HUES48 (cell line): ENCODE results near the gene ZSCAN12.

ENCODE experiments used
- H3K27ac ChIP-seq: one replicate; pipeline ENCODE4 v1.7.0; 2013; ENCODE audit warnings: low read depth, low read length, inconsistent platforms
- H3K27me3 ChIP-seq: 2 replicates; pipeline ENCODE4 v1.6.1; 2013; ENCODE audit warnings: mild to moderate bottlenecking, low read length; ENCODE audit not compliant: control insufficient read depth, insufficient read depth
- H3K36me3 ChIP-seq: 2 replicates; pipeline ENCODE4 v1.6.1; 2013; ENCODE audit warnings: low read length; ENCODE audit not compliant: control insufficient read depth, insufficient read depth
- H3K4me1 ChIP-seq: 2 replicates; pipeline ENCODE4 v1.6.1; 2013; ENCODE audit warnings: mild to moderate bottlenecking, low read length; ENCODE audit not compliant: control insufficient read depth, insufficient read depth
- H3K4me3 ChIP-seq: 2 replicates; pipeline ENCODE4 v1.5.1; 2013; ENCODE audit warnings: mild to moderate bottlenecking, low read depth, low read length
- H3K9ac ChIP-seq: 2 replicates; pipeline ENCODE4 v1.6.1; 2013; ENCODE audit warnings: mild to moderate bottlenecking, low read depth, low read length, moderate library complexity
- H3K9me3 ChIP-seq: 2 replicates; pipeline ENCODE4 v1.6.1; 2013; ENCODE audit warnings: low read length; ENCODE audit not compliant: control insufficient read depth, insufficient read depth

The ZSCAN12 gene

DNA sequence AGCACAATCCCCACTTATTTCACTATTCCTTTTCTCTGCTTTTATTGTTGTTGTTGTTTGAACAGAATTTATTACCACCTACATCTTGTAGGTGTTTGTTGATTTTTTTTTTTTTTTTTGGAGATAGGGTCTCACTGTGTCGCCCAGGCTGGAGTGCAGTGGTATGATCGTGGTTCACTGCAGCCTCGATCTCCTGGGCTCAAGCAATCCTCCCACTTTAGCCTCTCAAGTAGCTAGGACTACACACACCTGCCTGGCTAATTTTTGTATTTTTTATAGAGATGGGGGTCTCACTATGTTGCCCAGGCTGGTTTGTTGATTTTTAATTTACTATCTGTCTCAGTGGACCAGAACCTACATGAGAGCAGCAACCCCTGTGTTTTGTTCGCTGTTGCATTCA lies 3.6 kb downstream of the ZSCAN12 start:
- H3K4me1 ChIP-seq: peaks cover 14% of the 10 kb centered on the region
- H3K9ac ChIP-seq: no peak overlapping the region
- no peak overlapping the region for H3K27ac ChIP-seq
- H3K4me3 ChIP-seq: no peak overlapping the region
- peaks cover 62% of the 10 kb centered on the region for H3K36me3 ChIP-seq
- H3K9me3 ChIP-seq: no peaks in the 10 kb centered on the region
- H3K27me3 ChIP-seq: peaks cover 7% of the 10 kb centered on the region; the same call in 1 of the 2 replicates

DNA sequence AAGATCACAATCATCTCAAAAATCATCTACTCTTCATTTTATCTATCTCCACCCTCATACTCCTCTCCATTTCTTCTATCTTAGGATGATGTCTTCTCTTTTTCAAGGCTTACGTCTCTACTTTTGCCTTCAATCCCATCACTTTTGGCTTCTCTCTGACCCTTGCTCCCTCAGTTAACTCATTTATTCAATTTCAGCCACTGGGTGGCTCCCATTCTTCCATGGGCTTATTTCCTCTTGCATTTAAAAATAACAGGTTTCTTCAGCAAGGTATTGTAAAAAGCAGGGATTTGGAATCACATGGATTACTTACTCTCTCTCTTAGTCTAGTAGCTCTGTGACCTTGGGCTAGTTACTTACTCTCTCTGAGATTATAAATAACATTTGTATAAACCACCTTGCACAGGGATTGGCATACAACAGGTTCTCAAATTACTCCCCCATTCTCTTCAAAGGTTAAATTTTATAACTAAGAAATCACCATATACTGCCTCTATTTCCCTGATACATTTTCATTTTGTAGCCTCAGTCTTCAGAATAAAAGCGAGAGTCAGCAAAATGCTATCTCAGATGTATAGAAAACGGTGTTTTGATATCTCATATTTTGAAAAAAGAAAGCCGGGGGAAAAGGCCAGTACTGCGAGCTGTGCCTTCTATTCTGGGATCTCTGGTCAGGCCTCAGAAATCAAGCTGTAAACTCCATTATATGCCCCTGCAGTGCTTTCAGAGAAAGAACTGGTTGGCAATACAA lies 5.5 kb downstream of the ZSCAN12 start:
- no peak overlapping the region for H3K27ac ChIP-seq
- H3K27me3 ChIP-seq: no peaks in the 10 kb centered on the region
- no peak overlapping the region for H3K9ac ChIP-seq
- peaks cover 10% of the 10 kb centered on the region; the same call in 1 of the 2 replicates for H3K4me1 ChIP-seq
- peaks cover 80% of the 10 kb centered on the region for H3K36me3 ChIP-seq
- no peaks in the 10 kb centered on the region for H3K9me3 ChIP-seq
- H3K4me3 ChIP-seq: no peak overlapping the region

DNA sequence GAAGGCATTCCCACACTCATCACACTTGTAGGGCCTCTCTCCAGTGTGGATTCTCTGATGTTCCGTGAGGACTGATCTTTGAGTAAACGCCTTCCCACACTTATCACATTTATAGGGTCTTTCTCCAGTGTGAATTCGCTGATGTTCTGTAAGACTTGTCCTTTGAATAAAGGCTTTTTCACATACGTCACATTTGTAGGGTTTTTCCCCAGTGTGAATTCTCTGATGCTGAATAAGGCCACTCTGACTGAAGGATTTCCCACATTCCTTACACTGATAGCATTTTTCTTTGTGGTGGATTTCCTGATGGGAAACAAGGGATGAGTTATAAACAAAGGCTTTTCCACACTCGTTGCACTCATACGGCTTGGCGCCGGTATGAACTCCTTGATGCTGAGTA lies 8.9 kb downstream of the ZSCAN12 start:
- H3K36me3 ChIP-seq: peaks cover 77% of the 10 kb centered on the region
- no peak overlapping the region for H3K27ac ChIP-seq
- no peaks in the 10 kb centered on the region for H3K27me3 ChIP-seq
- no peak overlapping the region for H3K9ac ChIP-seq
- no peak overlapping the region for H3K4me3 ChIP-seq
- no peaks in the 10 kb centered on the region for H3K9me3 ChIP-seq
- H3K4me1 ChIP-seq: 0 out of 2 replicates have a peak, but pooled peaks cover 6% of the 10 kb centered on the region

GRCh38 chr6:28384143-28384533 lies 15.4 kb downstream of the ZSCAN12 start:
- H3K9ac ChIP-seq: no peak overlapping the region
- no peaks in the 10 kb centered on the region for H3K9me3 ChIP-seq
- H3K27ac ChIP-seq: peak overlapping the region; percentile 82
- peaks cover 63% of the 10 kb centered on the region for H3K36me3 ChIP-seq
- H3K4me3 ChIP-seq: peak overlapping the region; percentile 60
- no peaks in the 10 kb centered on the region for H3K27me3 ChIP-seq
- peaks cover 5% of the 10 kb centered on the region; the same call in 1 of the 2 replicates for H3K4me1 ChIP-seq

DNA sequence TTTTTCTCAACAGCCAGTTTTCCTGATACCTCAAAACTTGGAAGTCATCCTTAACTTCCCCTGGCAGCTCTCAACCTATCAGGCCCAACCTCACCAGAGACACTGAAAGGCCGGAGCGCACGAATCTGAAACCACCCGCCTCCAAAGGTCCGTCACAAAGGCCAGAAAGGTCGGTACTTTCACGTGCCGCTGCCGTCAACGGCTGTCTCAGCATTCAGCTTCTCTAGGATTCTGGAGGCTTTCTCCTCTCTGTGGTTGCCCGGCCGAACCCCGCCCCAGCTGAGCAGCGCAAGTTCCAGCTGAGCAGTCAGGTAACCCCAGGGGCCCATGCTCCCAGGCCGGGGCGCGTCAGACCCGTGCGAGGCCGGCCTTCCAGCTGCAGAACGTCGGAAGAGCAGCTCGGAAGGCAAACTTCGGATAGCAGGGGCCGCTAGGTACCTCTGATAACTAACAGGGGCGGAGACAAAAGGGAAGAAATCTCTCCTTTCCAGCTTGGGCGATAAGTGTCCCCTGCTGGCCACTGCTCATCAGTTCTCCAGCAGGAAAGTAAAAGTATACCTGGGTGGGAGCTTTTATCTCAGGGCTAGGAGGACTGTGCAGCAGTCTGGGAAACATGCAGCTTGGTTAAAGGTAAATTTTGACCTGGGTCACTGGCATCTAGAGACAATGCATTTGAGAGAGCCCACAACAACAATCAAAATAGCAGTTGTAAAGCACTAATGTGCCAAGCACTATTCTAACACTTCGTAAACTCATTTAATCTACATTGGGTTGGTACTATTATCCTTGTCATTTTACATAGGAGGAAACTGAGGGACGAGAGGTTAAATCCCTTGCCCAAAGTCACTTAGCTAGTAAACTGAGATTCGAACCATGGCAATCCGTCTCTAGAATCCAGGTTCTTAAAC lies 16.1 kb downstream of the ZSCAN12 start:
- Histone ChIP-seq H3K4me3 (peak overlapping the region; percentile 60), H3K27ac (peak overlapping the region; percentile 82), H3K27me3 (no peaks in the 10 kb centered on the region), H3K9me3 (0 out of 2 replicates have a peak, but pooled peaks cover 2% of the 10 kb centered on the region), H3K36me3 (peaks cover 58% of the 10 kb centered on the region), H3K9ac (peak overlapping the region; percentile 30; the same call in 1 of the 2 replicates), H3K4me1 (peaks cover 5% of the 10 kb centered on the region; the same call in 1 of the 2 replicates)

GRCh38 chr6:28380381-28380780 lies 19.2 kb downstream of the ZSCAN12 start:
- 0 out of 2 replicates have a peak, but pooled peaks cover 2% of the 10 kb centered on the region for H3K9me3 ChIP-seq
- no peak overlapping the region for H3K27ac ChIP-seq
- no peak overlapping the region for H3K4me3 ChIP-seq
- no peak overlapping the region for H3K9ac ChIP-seq
- H3K27me3 ChIP-seq: no peaks in the 10 kb centered on the region
- H3K36me3 ChIP-seq: peaks cover 46% of the 10 kb centered on the region
- H3K4me1 ChIP-seq: peaks cover 9% of the 10 kb centered on the region; the same call in 1 of the 2 replicates

DNA sequence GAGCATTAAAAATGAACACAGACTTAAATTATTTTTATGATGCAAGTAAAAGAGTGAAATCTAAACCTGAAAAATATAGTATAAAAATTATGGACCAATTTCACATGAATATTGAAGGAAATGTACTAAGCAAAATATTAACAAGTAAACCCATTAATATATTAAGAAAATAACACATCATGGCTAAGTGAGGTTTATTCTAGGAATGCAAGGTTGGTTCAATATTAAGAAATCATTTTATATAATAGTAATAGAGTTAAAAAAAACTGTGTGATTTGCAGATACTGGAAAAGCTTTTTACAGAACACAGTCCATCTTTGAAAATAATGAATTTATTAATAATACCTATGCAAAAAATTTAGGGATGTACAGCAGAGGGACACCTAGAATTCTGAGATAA lies 20.9 kb downstream of the ZSCAN12 start:
- Histone ChIP-seq H3K9ac (no peak overlapping the region), H3K4me3 (no peak overlapping the region), H3K27me3 (no peaks in the 10 kb centered on the region), H3K9me3 (0 out of 2 replicates have a peak, but pooled peaks cover 2% of the 10 kb centered on the region), H3K27ac (no peak overlapping the region), H3K4me1 (peaks cover 4% of the 10 kb centered on the region; the same call in 1 of the 2 replicates), H3K36me3 (peaks cover 40% of the 10 kb centered on the region)

DNA sequence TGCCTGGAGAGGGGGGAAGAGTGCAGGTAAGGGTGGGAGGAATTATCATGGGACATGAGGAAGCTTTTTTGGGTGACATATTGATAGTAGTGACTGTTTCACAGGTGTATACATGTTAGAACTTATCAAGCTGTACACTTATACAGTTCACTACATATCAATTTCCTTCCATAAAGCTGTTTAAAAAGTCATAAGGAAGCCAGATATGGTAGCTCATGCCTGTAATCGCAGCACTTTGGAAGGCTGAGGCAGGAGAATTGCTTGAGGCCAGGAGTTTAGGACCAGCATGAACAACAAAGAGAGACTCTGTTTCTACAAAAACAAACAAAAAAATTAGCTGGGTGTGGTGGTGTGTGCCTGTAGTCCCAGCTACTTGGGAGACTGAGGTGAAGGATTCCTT lies 21.7 kb downstream of the ZSCAN12 start:
- Histone ChIP-seq H3K4me1 (peaks cover 4% of the 10 kb centered on the region; the same call in 1 of the 2 replicates), H3K27ac (no peak overlapping the region), H3K36me3 (peaks cover 40% of the 10 kb centered on the region), H3K9me3 (0 out of 2 replicates have a peak, but pooled peaks cover 2% of the 10 kb centered on the region), H3K4me3 (no peak overlapping the region), H3K27me3 (no peaks in the 10 kb centered on the region), H3K9ac (no peak overlapping the region)

DNA sequence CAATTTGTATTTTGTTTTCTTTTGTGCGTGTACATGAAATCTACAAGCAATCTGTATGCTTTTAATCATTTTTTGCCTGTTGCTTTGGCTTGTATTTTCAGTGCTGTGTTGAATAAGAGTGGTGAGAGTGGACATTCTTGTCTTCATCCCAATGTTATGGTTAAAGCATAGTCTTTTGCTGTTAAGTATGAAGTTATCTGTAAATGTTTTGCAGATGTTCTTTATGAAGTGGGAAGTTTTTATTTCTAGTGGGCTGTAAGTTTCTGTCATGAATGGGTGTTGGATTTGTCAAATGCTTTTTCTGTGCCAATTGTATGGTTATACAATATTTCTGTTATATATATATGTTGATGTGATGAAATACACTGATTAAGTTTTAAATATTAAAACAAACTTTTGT lies 25.6 kb downstream of the ZSCAN12 start:
- Histone ChIP-seq H3K9ac (no peak overlapping the region), H3K4me1 (peaks cover 4% of the 10 kb centered on the region; the same call in 1 of the 2 replicates), H3K9me3 (no peaks in the 10 kb centered on the region), H3K4me3 (no peak overlapping the region), H3K36me3 (peaks cover 11% of the 10 kb centered on the region), H3K27me3 (no peaks in the 10 kb centered on the region), H3K27ac (no peak overlapping the region)

- H3K4me3 ChIP-seq: no peak overlapping the region
- no peak overlapping the region for H3K27ac ChIP-seq
- no peaks in the 10 kb centered on the region for H3K9me3 ChIP-seq
- H3K27me3 ChIP-seq: no peaks in the 10 kb centered on the region
- no peaks in the 10 kb centered on the region for H3K4me1 ChIP-seq
- no peaks in the 10 kb centered on the region for H3K36me3 ChIP-seq
- no peak overlapping the region for H3K9ac ChIP-seq
Observed at GRCh38 chr6:28371706-28372451, 27.7 kb downstream of the ZSCAN12 start.
